Esophagus muscularis mucosa (tissue), 4 donors: ENCODE data around the gene MDFIC.

Source experiments
- CTCF ChIP-seq, 3 experiments: fragments of 200-600 bp in 2 of 3; fragments of 450-650 bp in 1 of 3; sonication (generic) in 2 of 3; IDR thresholded peaks; one replicate each; pipeline ENCODE4 v1.5.1; 2017 to 2019; ENCODE audit warnings: antibody characterized with exemption in 3 of 3, mild to moderate bottlenecking in 2 of 3, moderate library complexity in 1 of 3
- EP300 ChIP-seq: sonication (generic); formaldehyde crosslinking; IDR thresholded peaks from one replicate; pipeline ENCODE4 v1.6.1; 2017; ENCODE audit warnings: antibody characterized with exemption
- POLR2A ChIP-seq: fragments of 450-650 bp; IDR thresholded peaks from one replicate; pipeline ENCODE4 v1.6.1; 2017; ENCODE audit warnings: antibody characterized with exemption, moderate library complexity, mild to moderate bottlenecking, low read depth
- POLR2AphosphoS5 ChIP-seq, 2 donors: sonication (generic); formaldehyde crosslinking; IDR thresholded peaks; one replicate each; pipeline ENCODE4 v1.6.1; 2017; ENCODE audit warnings: antibody characterized with exemption in 2 of 2

- no peak for TF ChIP-seq CTCF (IDR thresholded peaks at IDR 0.05)
- no peak for TF ChIP-seq EP300
- TF ChIP-seq POLR2AphosphoS5 (IDR thresholded peaks at IDR 0.05) = no peak
- TF ChIP-seq POLR2A = no peak
These were observed 85.9 kb downstream of the MDFIC start for GRCh38 chr7:115007751-115008150.
